AG04450 (cell line): ENCODE data around the gene IGF2BP3. TPM values are rescaled to one million over a fixed set of nuclear protein-coding genes. Genes with fewer than 3 reads are reported as not detected.

Source experiments
- CTCF ChIA-PET: fragments of 300-600, 350-600 bp; formaldehyde crosslinking; extraction: SDS; loops from one replicate; lab custom pipeline; 2022; ENCODE audit warnings: antibody characterized with exemption, inconsistent platforms; lab: Charles Lee
- POLR2A ChIA-PET: fragments of 350-600 bp; formaldehyde crosslinking; extraction: SDS; loops from one replicate; lab custom pipeline; 2021; ENCODE audit warnings: antibody characterized with exemption, inconsistent platforms; lab: Yijun Ruan, JAX
- DNase-seq: peaks from one replicate; pipeline ENCODE4 v3.0.0-alpha.2; 2011; ENCODE audit warnings: low read depth, low spot score
- H3K27ac ChIP-seq: one replicate; pipeline ENCODE4 v1.5.1; 2012; ENCODE audit warnings: low read depth, low read length, control low read depth
- H3K27me3 ChIP-seq: one replicate; pipeline ENCODE4 v1.6.0; 2012; ENCODE audit warnings: low read length; ENCODE audit not compliant: control insufficient read depth, insufficient read depth
- H3K4me3 ChIP-seq: 2 replicates; pipeline ENCODE4 v1.5.1; 2011; ENCODE audit warnings: mild to moderate bottlenecking, low read depth, low read length, control low read depth
- H3K9me3 ChIP-seq: 2 replicates; pipeline ENCODE4 v1.5.1; 2012; ENCODE audit warnings: low read length; ENCODE audit not compliant: control insufficient read depth, insufficient read depth
- polyA plus RNA-seq: library from polyadenylated mRNA; depleted of rRNA; stranded (reverse); fragments of >200 nt; gene quantifications from 2 replicates; pipeline ENCODE4 v1.2.3, GENCODE V29; 2011
- TF ChIP-seq, protein P1 (sequence below): IDR thresholded peaks from 2 replicates; pipeline ENCODE4 v1.5.1; 2011; ENCODE audit warnings: low read depth, low read length, control low read depth, inconsistent platforms

IGF2BP3 gene
- polyA plus RNA-seq, 1 experiment = 98.2 TPM

DNA sequence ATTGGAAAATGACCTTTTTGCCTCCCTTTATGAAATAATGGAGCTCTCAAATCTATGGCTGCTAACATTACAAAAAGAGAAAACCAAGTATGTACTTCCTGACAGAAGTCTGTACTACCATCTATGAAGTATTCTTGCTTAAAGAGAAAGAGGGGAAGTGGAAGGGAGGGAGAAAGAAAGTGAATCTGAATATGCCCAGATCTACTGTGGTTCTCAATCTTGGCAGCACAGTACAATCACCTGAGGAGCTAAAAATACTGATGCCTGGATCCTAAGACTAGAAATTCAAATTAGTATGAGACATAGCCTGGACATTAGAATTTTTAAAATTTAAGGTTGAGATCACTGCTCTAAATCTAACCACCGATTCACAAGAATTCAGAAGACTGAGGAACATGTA, 85.2 kb downstream of the IGF2BP3 start:
- ChIA-PET CTCF (no interaction called here), POLR2A (no interaction called here)
- H3K27ac ChIP-seq = no peak overlapping the region
- H3K9me3 ChIP-seq = no peaks in the 10 kb centered on the region
- DNase-seq = no peak
- TF ChIP-seq, protein P1, sequence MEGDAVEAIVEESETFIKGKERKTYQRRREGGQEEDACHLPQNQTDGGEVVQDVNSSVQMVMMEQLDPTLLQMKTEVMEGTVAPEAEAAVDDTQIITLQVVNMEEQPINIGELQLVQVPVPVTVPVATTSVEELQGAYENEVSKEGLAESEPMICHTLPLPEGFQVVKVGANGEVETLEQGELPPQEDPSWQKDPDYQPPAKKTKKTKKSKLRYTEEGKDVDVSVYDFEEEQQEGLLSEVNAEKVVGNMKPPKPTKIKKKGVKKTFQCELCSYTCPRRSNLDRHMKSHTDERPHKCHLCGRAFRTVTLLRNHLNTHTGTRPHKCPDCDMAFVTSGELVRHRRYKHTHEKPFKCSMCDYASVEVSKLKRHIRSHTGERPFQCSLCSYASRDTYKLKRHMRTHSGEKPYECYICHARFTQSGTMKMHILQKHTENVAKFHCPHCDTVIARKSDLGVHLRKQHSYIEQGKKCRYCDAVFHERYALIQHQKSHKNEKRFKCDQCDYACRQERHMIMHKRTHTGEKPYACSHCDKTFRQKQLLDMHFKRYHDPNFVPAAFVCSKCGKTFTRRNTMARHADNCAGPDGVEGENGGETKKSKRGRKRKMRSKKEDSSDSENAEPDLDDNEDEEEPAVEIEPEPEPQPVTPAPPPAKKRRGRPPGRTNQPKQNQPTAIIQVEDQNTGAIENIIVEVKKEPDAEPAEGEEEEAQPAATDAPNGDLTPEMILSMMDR = no peak
- H3K4me3 ChIP-seq = no peak overlapping the region
- H3K27me3 ChIP-seq = no peaks in the 10 kb centered on the region

DNA sequence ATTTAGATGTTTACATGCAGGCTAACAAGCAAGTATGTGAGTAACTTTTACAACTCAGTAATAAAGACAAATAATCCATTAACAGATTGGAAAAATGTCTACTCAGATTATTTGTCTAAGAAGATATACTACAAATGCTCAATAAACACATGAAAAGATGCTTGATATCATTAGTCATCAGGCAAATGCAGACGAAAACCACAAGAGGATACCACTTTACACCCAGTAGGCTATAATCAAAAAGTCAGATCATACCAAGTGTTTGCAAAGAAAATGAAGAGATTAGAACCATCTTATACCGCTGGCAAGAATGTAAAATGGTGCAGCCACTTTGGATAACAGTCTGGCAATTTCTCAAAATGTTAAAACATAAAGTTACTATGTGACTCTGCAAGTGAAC, 87.1 kb downstream of the IGF2BP3 start:
- Histone ChIP-seq H3K9me3 (no peaks in the 10 kb centered on the region), H3K4me3 (no peak overlapping the region), H3K27ac (no peak overlapping the region), H3K27me3 (no peaks in the 10 kb centered on the region)
- TF ChIP-seq, protein P1 = no peak
- ChIA-PET CTCF (interaction anchor here (0.7 kb wide), 1 partner anchor 713 kb away, joined by 3 read pairs; no protein-coding TSS in a partner anchor), POLR2A (no interaction called here)
- no peak for DNase-seq

DNA sequence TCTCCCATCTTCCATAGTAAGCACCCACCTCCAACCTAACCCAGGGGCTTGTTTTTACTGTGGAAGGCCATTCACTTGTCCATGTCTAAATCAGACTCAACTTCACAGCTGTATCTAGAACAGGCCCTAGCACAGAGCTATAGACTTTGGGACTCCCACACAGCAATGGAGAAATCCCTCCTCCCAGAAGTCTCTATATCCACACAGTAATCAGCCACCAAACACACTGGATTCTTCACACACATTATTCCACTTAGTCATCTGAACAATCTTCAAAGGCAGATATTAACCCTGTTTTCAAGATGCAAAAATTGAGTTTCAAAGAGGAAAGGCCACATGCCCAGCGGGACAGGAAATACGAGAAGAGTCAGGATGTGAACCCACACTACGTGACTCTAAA, 89.3 kb downstream of the IGF2BP3 start:
- CTCF ChIA-PET = interaction anchor here (0.6 to 1.2 kb wide), 3 partner anchors 23 to 107 kb away, joined by 3 read pairs; no protein-coding TSS in a partner anchor
- POLR2A ChIA-PET = no interaction called here

DNA sequence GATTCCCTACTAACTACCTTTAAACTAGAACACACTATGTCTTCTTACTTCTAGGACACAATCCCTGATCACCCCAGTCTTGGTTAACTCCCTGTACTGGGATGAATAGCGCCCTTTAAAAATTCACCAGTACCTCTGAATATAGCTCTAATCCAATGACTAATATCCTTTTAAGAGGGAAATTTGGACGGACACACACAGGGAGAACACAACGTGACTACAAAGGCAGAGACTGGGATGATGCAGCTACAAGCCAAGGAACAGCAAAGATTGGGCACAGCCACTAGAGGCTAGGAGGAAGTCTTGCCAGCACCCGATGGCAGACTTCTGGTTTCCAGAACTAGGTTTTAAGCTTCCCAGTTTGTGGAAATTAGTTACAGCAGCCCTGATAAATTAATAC, 89.7 kb downstream of the IGF2BP3 start:
- no peak for DNase-seq
- peaks cover 2% of the 10 kb centered on the region; the same call in 1 of the 2 replicates for H3K9me3 ChIP-seq
- H3K4me3 ChIP-seq = no peak overlapping the region
- TF ChIP-seq, protein P1 = no peak
- no peak overlapping the region for H3K27ac ChIP-seq
- H3K27me3 ChIP-seq = no peaks in the 10 kb centered on the region
- CTCF ChIA-PET = interaction anchor here (0.9 to 1.2 kb wide), 2 partner anchors 22 to 82 kb away, joined by 3 read pairs; no protein-coding TSS in a partner anchor
- POLR2A ChIA-PET = no interaction called here

More for the DNA sequence above, 89.3 kb downstream of the IGF2BP3 start:
- H3K4me3 ChIP-seq = no peak overlapping the region
- H3K27me3 ChIP-seq = no peaks in the 10 kb centered on the region
- peaks cover 2% of the 10 kb centered on the region; the same call in 1 of the 2 replicates for H3K9me3 ChIP-seq
- no peak for DNase-seq
- TF ChIP-seq, protein P1 = no peak
- no peak overlapping the region for H3K27ac ChIP-seq

DNA sequence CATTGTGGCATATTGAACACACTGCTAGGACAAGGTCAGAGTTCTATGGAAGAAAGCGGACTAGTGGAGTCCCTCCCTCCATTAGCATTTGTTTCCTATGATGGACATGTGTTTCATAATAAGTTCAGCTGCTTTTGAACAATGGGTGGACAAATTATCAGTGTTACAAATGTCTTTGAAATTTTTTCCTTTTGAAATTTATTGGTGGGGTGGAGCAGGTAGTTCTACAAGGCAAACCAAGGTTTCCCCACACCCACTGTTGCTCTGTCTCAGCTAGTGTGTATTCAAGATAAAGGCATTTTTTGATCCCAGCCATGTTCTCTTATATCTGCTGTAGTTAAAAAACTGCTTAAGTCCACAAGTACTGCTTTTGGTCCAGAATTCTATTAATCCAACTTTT, 91.3 kb downstream of the IGF2BP3 start:
- Histone ChIP-seq H3K27ac (no peak overlapping the region), H3K9me3 (peaks cover 2% of the 10 kb centered on the region; the same call in 1 of the 2 replicates), H3K4me3 (no peak overlapping the region), H3K27me3 (no peaks in the 10 kb centered on the region)
- ChIA-PET CTCF (interaction anchor here (0.9 kb wide), 1 partner anchor 12 kb away, joined by 6 read pairs; no protein-coding TSS in a partner anchor), POLR2A (no interaction called here)
- TF ChIP-seq, protein P1 = no peak
- DNase-seq = no peak
